Measurements from ENCODE around the gene SLC5A10. TPM values are rescaled to one million over a fixed set of nuclear protein-coding genes. Genes with fewer than 3 reads are reported as not detected.

SLC5A10 gene
- polyA plus RNA-seq, 3 donors = 0.10 to 0.17 (median 0.12) TPM

GRCh38 chr17:18962494-18962815, 10.5 kb downstream of the SLC5A10 start:
- intact Hi-C loops (cut with micrococcal nuclease) = no loop called here
- Histone ChIP-seq H3K9me3 (replicated peaks in 1 of 2; ENCODE audit: control insufficient read depth in 1 of 2, insufficient read depth in 1 of 2, low read length in 2 of 2) (no peaks in the 10 kb centered on the region), H3K4me3 (replicated peaks in 1 of 3; ENCODE audit: low read depth in 2 of 3, low read length in 3 of 3) (no peak overlapping the region), H3K4me1 (ENCODE audit: control insufficient read depth in 1 of 2, insufficient read depth in 2 of 2, low read length in 2 of 2) (no peaks in the 10 kb centered on the region), H3K27ac (ENCODE audit: low read depth in 1 of 2, low read length in 2 of 2) (no peak overlapping the region), H4K20me1 (ENCODE audit: insufficient read depth, low read length) (no peaks in the 10 kb centered on the region), H3K4me2 (replicated peaks; ENCODE audit: extremely low read depth, low read length, poor library complexity, severe bottlenecking) (no peak overlapping the region), H2AFZ (ENCODE audit: insufficient read depth, low read depth, low read length, poor library complexity, severe bottlenecking) (no peak overlapping the region), H3K79me2 (ENCODE audit: insufficient read depth, low read length) (no peaks in the 10 kb centered on the region), H3K27me3 (ENCODE audit: control insufficient read depth in 2 of 2, insufficient read depth in 2 of 2, low read length in 2 of 2) (no peaks in the 10 kb centered on the region), H3K36me3 (replicated peaks in 1 of 2; ENCODE audit: control insufficient read depth in 1 of 2, insufficient read depth in 2 of 2, low read length in 2 of 2) (no peaks in the 10 kb centered on the region), H3K9ac (ENCODE audit: insufficient read depth, low read length, poor library complexity, severe bottlenecking) (no peak overlapping the region)
- WGBS (ENCODE audit: insufficient coverage) = 94% methylated on average over 6 of the region's 6 CpGs
- no peak overlapping the region for H3K4me3 Mint-ChIP-seq
- peak overlapping the region in 1 of 7 donors; percentile 1 for H3K27ac Mint-ChIP-seq
- H3K27me3 Mint-ChIP-seq (ENCODE audit: low read depth in 3 of 3) = peaks cover 2 to 7% (median 3%) of the 10 kb centered on the region in 3 donors
- TF ChIP-seq, protein P1, sequence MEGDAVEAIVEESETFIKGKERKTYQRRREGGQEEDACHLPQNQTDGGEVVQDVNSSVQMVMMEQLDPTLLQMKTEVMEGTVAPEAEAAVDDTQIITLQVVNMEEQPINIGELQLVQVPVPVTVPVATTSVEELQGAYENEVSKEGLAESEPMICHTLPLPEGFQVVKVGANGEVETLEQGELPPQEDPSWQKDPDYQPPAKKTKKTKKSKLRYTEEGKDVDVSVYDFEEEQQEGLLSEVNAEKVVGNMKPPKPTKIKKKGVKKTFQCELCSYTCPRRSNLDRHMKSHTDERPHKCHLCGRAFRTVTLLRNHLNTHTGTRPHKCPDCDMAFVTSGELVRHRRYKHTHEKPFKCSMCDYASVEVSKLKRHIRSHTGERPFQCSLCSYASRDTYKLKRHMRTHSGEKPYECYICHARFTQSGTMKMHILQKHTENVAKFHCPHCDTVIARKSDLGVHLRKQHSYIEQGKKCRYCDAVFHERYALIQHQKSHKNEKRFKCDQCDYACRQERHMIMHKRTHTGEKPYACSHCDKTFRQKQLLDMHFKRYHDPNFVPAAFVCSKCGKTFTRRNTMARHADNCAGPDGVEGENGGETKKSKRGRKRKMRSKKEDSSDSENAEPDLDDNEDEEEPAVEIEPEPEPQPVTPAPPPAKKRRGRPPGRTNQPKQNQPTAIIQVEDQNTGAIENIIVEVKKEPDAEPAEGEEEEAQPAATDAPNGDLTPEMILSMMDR (IDR thresholded peaks at IDR 0.05) = no peak
- no peaks in the 10 kb centered on the region for H3K9me3 Mint-ChIP-seq
- peaks cover 2% of the 10 kb centered on the region for H3K4me1 Mint-ChIP-seq
- H3K36me3 Mint-ChIP-seq = no peaks in the 10 kb centered on the region
- DNase-seq = no peak

GRCh38 chr17:18963126-18964017, 11.4 kb downstream of the SLC5A10 start:
- H3K4me1 Mint-ChIP-seq = peaks cover 9% of the 10 kb centered on the region
- H2AFZ ChIP-seq (ENCODE audit: insufficient read depth, low read depth, low read length, poor library complexity, severe bottlenecking) = no peak overlapping the region
- H3K9me3 ChIP-seq (replicated peaks in 1 of 2; ENCODE audit: control insufficient read depth in 1 of 2, insufficient read depth in 1 of 2, low read length in 2 of 2) = no peaks in the 10 kb centered on the region
- no peak overlapping the region for H3K27ac ChIP-seq (ENCODE audit: low read depth in 1 of 2, low read length in 2 of 2)
- H3K36me3 ChIP-seq (replicated peaks in 1 of 2; ENCODE audit: control insufficient read depth in 1 of 2, insufficient read depth in 2 of 2, low read length in 2 of 2) = no peaks in the 10 kb centered on the region
- H4K20me1 ChIP-seq (ENCODE audit: insufficient read depth, low read length) = no peaks in the 10 kb centered on the region
- H3K27me3 Mint-ChIP-seq (ENCODE audit: low read depth in 3 of 3) = peaks cover 2 to 7% (median 2%) of the 10 kb centered on the region in 3 donors
- no peak overlapping the region for H3K4me3 Mint-ChIP-seq
- no peaks in the 10 kb centered on the region for H3K9me3 Mint-ChIP-seq
- intact Hi-C loops (cut with micrococcal nuclease) = no loop called here
- H3K9ac ChIP-seq (ENCODE audit: insufficient read depth, low read length, poor library complexity, severe bottlenecking) = no peak overlapping the region
- H3K27me3 ChIP-seq (ENCODE audit: control insufficient read depth in 2 of 2, insufficient read depth in 2 of 2, low read length in 2 of 2) = no peaks in the 10 kb centered on the region
- no peaks in the 10 kb centered on the region for H3K79me2 ChIP-seq (ENCODE audit: insufficient read depth, low read length)
- WGBS (ENCODE audit: insufficient coverage) = 96% methylated on average over 22 of the region's 23 CpGs
- peak overlapping the region in 3 of 7 donors; percentile 12 to 82 (median 68) for H3K27ac Mint-ChIP-seq
- TF ChIP-seq, protein P1 (IDR thresholded peaks at IDR 0.05) = no peak
- H3K36me3 Mint-ChIP-seq = no peaks in the 10 kb centered on the region
- no peak for DNase-seq
- H3K4me1 ChIP-seq (ENCODE audit: control insufficient read depth in 1 of 2, insufficient read depth in 2 of 2, low read length in 2 of 2) = peaks cover 4 to 6% of the 10 kb centered on the region in 2 donors
- H3K4me2 ChIP-seq (replicated peaks; ENCODE audit: extremely low read depth, low read length, poor library complexity, severe bottlenecking) = no peak overlapping the region
- H3K4me3 ChIP-seq (replicated peaks in 1 of 3; ENCODE audit: low read depth in 2 of 3, low read length in 3 of 3) = no peak overlapping the region
